Endothelial cell of umbilical vein (primary cell): ENCODE data around the gene PLXNA4.

Experiments
- EZH2 ChIP-seq: IDR thresholded peaks from 2 replicates; pipeline ENCODE4 v1.6.1; 2012; ENCODE audit warnings: borderline replicate concordance, low read depth, mild to moderate bottlenecking, moderate library complexity, low read length, inconsistent platforms; ENCODE audit not compliant: severe bottlenecking
- JUN ChIP-seq: IDR thresholded peaks from 2 replicates; pipeline ENCODE4 v1.6.1; 2011; ENCODE audit warnings: borderline replicate concordance, low read depth; ENCODE audit not compliant: insufficient read length, insufficient read depth
- POLR2A ChIP-seq: IDR thresholded peaks from 2 replicates; pipeline ENCODE4 v1.6.1; 2012; ENCODE audit warnings: low read depth, mild to moderate bottlenecking, control low read depth, low read length
- POLR2AphosphoS5 ChIP-seq: IDR thresholded peaks from 2 replicates; pipeline ENCODE4 v1.6.1; 2012; ENCODE audit warnings: low read depth, mild to moderate bottlenecking, control low read depth, low read length, moderate library complexity; ENCODE audit not compliant: insufficient read depth
- TF ChIP-seq, protein P1 (sequence below), 2 donors: IDR thresholded peaks; 1 replicate in 1 of 2; 2 replicates in 1 of 2; pipeline ENCODE4 v1.5.1; 2011; ENCODE audit warnings: low read length in 2 of 2, mild to moderate bottlenecking in 2 of 2, moderate library complexity in 2 of 2, control low read depth in 1 of 2, inconsistent platforms in 1 of 2, low read depth in 1 of 2; ENCODE audit not compliant: insufficient read depth in 1 of 2; ENCODE audit errors: extremely low read depth in 1 of 2

DNA sequence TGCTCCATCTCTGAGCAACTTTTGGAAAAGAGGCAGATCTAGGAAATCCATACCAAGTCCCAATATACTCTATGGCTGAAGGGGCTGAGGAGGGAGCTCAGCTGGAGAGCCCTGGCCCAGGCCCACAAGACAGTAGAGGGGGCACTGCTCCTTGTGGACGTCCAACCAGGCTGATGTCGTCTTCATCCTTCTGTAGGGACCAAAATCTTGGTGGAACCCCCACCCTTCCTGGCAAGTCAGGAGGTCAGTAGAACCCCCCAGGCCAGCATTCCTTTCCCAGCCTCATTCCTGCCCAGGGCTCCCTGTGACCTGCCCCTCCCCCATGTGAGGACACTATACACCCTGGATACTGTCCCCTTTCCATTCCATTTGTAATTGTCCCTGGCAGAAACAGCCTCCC, 152.0 kb downstream of the PLXNA4 start:
- TF ChIP-seq EZH2: no peak
- TF ChIP-seq POLR2AphosphoS5: no peak
- TF ChIP-seq POLR2A: no peak
- TF ChIP-seq, protein P1, sequence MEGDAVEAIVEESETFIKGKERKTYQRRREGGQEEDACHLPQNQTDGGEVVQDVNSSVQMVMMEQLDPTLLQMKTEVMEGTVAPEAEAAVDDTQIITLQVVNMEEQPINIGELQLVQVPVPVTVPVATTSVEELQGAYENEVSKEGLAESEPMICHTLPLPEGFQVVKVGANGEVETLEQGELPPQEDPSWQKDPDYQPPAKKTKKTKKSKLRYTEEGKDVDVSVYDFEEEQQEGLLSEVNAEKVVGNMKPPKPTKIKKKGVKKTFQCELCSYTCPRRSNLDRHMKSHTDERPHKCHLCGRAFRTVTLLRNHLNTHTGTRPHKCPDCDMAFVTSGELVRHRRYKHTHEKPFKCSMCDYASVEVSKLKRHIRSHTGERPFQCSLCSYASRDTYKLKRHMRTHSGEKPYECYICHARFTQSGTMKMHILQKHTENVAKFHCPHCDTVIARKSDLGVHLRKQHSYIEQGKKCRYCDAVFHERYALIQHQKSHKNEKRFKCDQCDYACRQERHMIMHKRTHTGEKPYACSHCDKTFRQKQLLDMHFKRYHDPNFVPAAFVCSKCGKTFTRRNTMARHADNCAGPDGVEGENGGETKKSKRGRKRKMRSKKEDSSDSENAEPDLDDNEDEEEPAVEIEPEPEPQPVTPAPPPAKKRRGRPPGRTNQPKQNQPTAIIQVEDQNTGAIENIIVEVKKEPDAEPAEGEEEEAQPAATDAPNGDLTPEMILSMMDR (IDR thresholded peaks at IDR 0.05; ENCODE audit: extremely low read depth in 1 of 2, insufficient read depth in 1 of 2, low read depth in 1 of 2, low read length in 2 of 2): no peak
- no peak for TF ChIP-seq JUN
